PC-9 (cell line): ENCODE results near the gene WNK2. TPM values are rescaled to one million over a fixed set of nuclear protein-coding genes. Genes with fewer than 3 reads are reported as not detected.

Experiments
- BruUV-seq: library from RNA; stranded (reverse); fragments of 400-500 nt; replicated peaks from 2 replicates; lab custom pipeline; 2021; lab: Mats Ljungman, UMichigan
- CTCF ChIA-PET: fragments of 300-600 bp; sonication (Branson Sonifier 250); formaldehyde crosslinking; loops from one replicate; lab custom pipeline; 2022; ENCODE audit warnings: antibody characterized with exemption; lab: Charles Lee
- POLR2A ChIA-PET: fragments of 300-600 bp; sonication (Branson Sonifier 250); formaldehyde crosslinking; loops from one replicate; lab custom pipeline; 2022; ENCODE audit warnings: antibody characterized with exemption; ENCODE audit not compliant: unreplicated experiment; lab: Charles Lee
- DNase-seq, 2 experiments: peaks; one replicate each; pipeline versions ENCODE4 v3.0.0 to v3.0.0-alpha.2; 2015 to 2022; ENCODE audit warnings: mixed read lengths in 1 of 2
- H2AFZ ChIP-seq: fragments of 200-600 bp; sonication (generic); 2 replicates; pipeline ENCODE4 v1.8.1; 2017; ENCODE audit warnings: antibody characterized with exemption
- H3F3A ChIP-seq: fragments of 200-600 bp; sonication (generic); 2 replicates; pipeline ENCODE4 v1.8.1; 2017; ENCODE audit warnings: antibody characterized with exemption, mild to moderate bottlenecking, low read depth; ENCODE audit not compliant: insufficient read depth
- H3K27ac ChIP-seq: fragments of 200-600 bp; sonication (generic); 2 replicates; pipeline ENCODE4 v1.6.1; 2016; ENCODE audit warnings: mixed run types
- H3K27me3 ChIP-seq: fragments of 200-600 bp; sonication (generic); 2 replicates; pipeline ENCODE4 v1.6.1; 2016; ENCODE audit warnings: low read depth, mixed run types; ENCODE audit not compliant: insufficient read depth
- H3K36me3 ChIP-seq: fragments of 200-600 bp; sonication (generic); 2 replicates; pipeline ENCODE4 v1.6.1; 2016; ENCODE audit warnings: low read depth, mixed run types
- H3K4me1 ChIP-seq: fragments of 200-600 bp; sonication (generic); replicated peaks from 2 replicates; pipeline ENCODE4 v1.6.1; 2016; ENCODE audit warnings: mixed run types; ENCODE audit not compliant: insufficient read depth
- H3K4me2 ChIP-seq: fragments of 200-600 bp; sonication (generic); 2 replicates; pipeline ENCODE4 v1.6.1; 2017; ENCODE audit warnings: mixed run types
- H3K4me3 ChIP-seq: fragments of 200-600 bp; sonication (generic); 2 replicates; pipeline ENCODE4 v1.6.1; 2016; ENCODE audit warnings: mixed run types
- H3K79me2 ChIP-seq: fragments of 200-600 bp; sonication (generic); 2 replicates; pipeline ENCODE4 v1.6.1; 2017; ENCODE audit warnings: low read depth, mixed run types
- H3K9me2 ChIP-seq: fragments of 200-600 bp; sonication (generic); 2 replicates; pipeline ENCODE4 v1.8.1; 2017; ENCODE audit warnings: mild to moderate bottlenecking; ENCODE audit not compliant: insufficient read depth
- H3K9me3 ChIP-seq: fragments of 200-600 bp; sonication (generic); 2 replicates; pipeline ENCODE4 v1.8.1; 2016; ENCODE audit warnings: low read depth; ENCODE audit not compliant: insufficient read depth
- H4K20me1 ChIP-seq: fragments of 200-600 bp; sonication (generic); 2 replicates; pipeline ENCODE4 v1.8.1; 2017; ENCODE audit not compliant: insufficient read depth
- EZH2 ChIP-seq: fragments of 200-600 bp; sonication (generic); IDR thresholded peaks from 2 replicates; pipeline ENCODE4 v1.8.0; 2017; ENCODE audit warnings: antibody characterized with exemption, low read depth
- intact Hi-C: fragments of 100-400 bp; cut with micrococcal nuclease; formaldehyde crosslinking; loops from one replicate; pipeline ENCODE4 v1.10.0; 2022; ENCODE audit not compliant: unreplicated experiment
- total RNA-seq: library from RNA; stranded (reverse); gene quantifications from 2 replicates; pipeline ENCODE4 v1.2.3, GENCODE V29; 2021
- TF ChIP-seq, protein P1 (sequence below): fragments of 200-600 bp; sonication (generic); conservative IDR thresholded peaks from 2 replicates; pipeline ENCODE4 v1.6.1; 2017; ENCODE audit warnings: mixed run types, antibody characterized with exemption, mild to moderate bottlenecking, moderate library complexity

WNK2 gene
- total RNA-seq, 1 experiment from 2014 or later: 44.6 TPM

DNA sequence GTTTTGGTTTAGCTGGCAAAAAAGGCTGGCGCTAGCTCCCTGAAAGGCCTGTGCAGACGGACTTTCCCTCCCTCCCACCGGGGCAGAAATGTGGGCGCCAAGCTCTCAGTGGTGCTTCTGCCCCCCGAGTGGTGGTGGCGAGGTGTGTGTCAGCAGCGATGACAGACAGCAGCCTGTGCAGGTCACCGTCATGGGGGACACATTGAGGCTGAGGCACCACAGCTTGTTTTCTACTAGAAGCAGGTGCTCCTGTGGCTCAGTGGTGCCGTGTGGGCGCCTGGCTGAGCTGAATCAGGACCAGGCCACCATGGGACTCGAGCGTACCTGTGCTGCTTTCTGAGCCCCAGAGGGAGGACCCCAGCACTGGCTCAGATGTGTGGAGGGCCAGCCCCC is 6.2 kb downstream of the WNK2 start:
- H4K20me1 ChIP-seq: no peaks in the 10 kb centered on the region; the same call in 1 of the 2 replicates
- no peak overlapping the region for H3K4me2 ChIP-seq
- no peaks in the 10 kb centered on the region for H3K27me3 ChIP-seq
- POLR2A ChIA-PET: no interaction called here
- 0 out of 2 replicates have a peak, but pooled peaks cover 2% of the 10 kb centered on the region for H3F3A ChIP-seq
- no peaks in the 10 kb centered on the region; the same call in 1 of the 2 replicates for H3K4me1 ChIP-seq
- TF ChIP-seq, protein P1, sequence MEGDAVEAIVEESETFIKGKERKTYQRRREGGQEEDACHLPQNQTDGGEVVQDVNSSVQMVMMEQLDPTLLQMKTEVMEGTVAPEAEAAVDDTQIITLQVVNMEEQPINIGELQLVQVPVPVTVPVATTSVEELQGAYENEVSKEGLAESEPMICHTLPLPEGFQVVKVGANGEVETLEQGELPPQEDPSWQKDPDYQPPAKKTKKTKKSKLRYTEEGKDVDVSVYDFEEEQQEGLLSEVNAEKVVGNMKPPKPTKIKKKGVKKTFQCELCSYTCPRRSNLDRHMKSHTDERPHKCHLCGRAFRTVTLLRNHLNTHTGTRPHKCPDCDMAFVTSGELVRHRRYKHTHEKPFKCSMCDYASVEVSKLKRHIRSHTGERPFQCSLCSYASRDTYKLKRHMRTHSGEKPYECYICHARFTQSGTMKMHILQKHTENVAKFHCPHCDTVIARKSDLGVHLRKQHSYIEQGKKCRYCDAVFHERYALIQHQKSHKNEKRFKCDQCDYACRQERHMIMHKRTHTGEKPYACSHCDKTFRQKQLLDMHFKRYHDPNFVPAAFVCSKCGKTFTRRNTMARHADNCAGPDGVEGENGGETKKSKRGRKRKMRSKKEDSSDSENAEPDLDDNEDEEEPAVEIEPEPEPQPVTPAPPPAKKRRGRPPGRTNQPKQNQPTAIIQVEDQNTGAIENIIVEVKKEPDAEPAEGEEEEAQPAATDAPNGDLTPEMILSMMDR: no peak
- TF ChIP-seq EZH2: no peak
- H3K79me2 ChIP-seq: peaks cover 14% of the 10 kb centered on the region; the same call in 1 of the 2 replicates
- no peak overlapping the region for H2AFZ ChIP-seq
- no peaks in the 10 kb centered on the region for H3K9me3 ChIP-seq
- H3K4me3 ChIP-seq: no peak overlapping the region
- CTCF ChIA-PET: no interaction called here
- DNase-seq: no peak
- BruUV-seq: no TSS peak
- H3K9me2 ChIP-seq: no peaks in the 10 kb centered on the region
- no peak overlapping the region for H3K27ac ChIP-seq
- intact Hi-C loops: no loop called here
- H3K36me3 ChIP-seq: no peaks in the 10 kb centered on the region

DNA sequence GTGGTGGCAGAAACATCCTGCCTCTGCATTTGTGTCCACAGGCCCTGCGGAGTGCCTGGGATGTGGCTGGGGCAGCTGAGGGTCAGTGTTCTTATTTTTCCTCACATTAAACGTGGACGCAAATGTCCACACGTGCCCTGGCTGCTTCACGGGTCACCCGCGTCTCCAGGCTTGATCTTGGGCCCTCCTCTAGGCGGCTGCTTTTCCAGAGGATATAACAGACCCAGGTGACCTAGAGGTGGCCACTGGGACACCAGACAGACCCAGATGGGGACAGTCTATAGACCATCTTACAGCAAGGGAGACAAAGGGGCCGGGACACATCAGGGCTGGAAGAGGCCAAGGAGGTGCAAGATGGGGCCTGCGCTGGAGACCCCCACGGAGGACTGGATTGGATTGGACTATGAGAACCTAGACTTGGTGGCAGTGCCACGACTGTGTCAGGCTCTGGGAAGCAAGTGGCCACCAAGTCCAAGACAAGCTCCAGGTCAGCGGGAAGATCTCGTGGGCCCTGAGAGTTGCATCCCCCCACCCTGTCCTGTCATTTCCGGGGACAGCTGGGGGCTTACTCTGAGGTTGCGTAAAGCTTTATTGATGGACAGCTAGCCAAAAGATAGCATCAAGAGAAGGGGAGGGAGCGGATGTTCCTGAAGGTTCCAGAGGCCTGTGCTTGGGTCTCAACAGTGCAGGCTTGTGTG is 6.9 kb downstream of the WNK2 start:
- H3K9me2 ChIP-seq: no peaks in the 10 kb centered on the region
- H3K9me3 ChIP-seq: no peaks in the 10 kb centered on the region
- TF ChIP-seq EZH2: no peak
- TF ChIP-seq, protein P1: no peak
- H3K79me2 ChIP-seq: 0 out of 2 replicates have a peak, but pooled peaks cover 10% of the 10 kb centered on the region
- H3K4me1 ChIP-seq: no peaks in the 10 kb centered on the region
- 0 out of 2 replicates have a peak, but pooled peaks cover 2% of the 10 kb centered on the region for H3F3A ChIP-seq
- ChIA-PET CTCF (no interaction called here), POLR2A (no interaction called here)
- H3K4me3 ChIP-seq: no peak overlapping the region
- intact Hi-C loops: no loop called here
- no peak overlapping the region for H3K27ac ChIP-seq
- no TSS peak for BruUV-seq
- no peak overlapping the region for H3K4me2 ChIP-seq
- H3K27me3 ChIP-seq: no peaks in the 10 kb centered on the region
- H3K36me3 ChIP-seq: no peaks in the 10 kb centered on the region
- DNase-seq: no peak
- no peak overlapping the region for H2AFZ ChIP-seq
- no peaks in the 10 kb centered on the region; the same call in 1 of the 2 replicates for H4K20me1 ChIP-seq

DNA sequence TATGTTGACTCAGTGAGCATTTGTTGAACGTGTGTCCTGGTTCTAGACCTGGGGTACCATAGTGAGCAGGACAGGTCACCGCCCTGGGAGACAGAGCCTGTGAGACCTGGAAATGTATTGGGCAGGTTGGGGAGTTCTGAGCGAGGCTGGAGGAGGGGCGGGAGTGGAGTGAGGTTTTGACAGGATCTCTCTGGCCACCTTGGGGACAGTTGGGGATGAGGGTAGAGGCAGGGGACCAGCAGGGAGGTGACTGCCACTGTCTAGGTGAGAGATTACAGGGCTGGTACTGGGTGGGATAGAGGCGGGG is 7.4 kb downstream of the WNK2 start:
- POLR2A ChIA-PET: no interaction called here
- no peaks in the 10 kb centered on the region; the same call in none of the 2 replicates for H4K20me1 ChIP-seq
- H3K27me3 ChIP-seq: no peaks in the 10 kb centered on the region
- H2AFZ ChIP-seq: no peak overlapping the region
- no peaks in the 10 kb centered on the region for H3K4me1 ChIP-seq
- no peak for DNase-seq
- no peaks in the 10 kb centered on the region for H3K9me2 ChIP-seq
- H3K27ac ChIP-seq: no peak overlapping the region
- H3K9me3 ChIP-seq: no peaks in the 10 kb centered on the region
- H3K4me2 ChIP-seq: no peak overlapping the region
- TF ChIP-seq, protein P1: no peak
- TF ChIP-seq EZH2: no peak
- CTCF ChIA-PET: no interaction called here
- H3K36me3 ChIP-seq: no peaks in the 10 kb centered on the region
- intact Hi-C loops: no loop called here
- no TSS peak for BruUV-seq
- 0 out of 2 replicates have a peak, but pooled peaks cover 8% of the 10 kb centered on the region for H3K79me2 ChIP-seq
- no peak overlapping the region for H3K4me3 ChIP-seq
- no peaks in the 10 kb centered on the region for H3F3A ChIP-seq
